ENCODE data around the gene VBP1. TPM values are rescaled to one million over a fixed set of nuclear protein-coding genes. Genes with fewer than 3 reads are reported as not detected.
"Not testable (repeated sequence)": the region's sequence is repeated elsewhere in the genome, so short reads cannot be mapped to it uniquely, and the experiment has no call there.

VBP1 gene
- total RNA-seq, 6 experiments from 2014 or later: 14.5 to 18.9 (median 16.8) TPM

DNA sequence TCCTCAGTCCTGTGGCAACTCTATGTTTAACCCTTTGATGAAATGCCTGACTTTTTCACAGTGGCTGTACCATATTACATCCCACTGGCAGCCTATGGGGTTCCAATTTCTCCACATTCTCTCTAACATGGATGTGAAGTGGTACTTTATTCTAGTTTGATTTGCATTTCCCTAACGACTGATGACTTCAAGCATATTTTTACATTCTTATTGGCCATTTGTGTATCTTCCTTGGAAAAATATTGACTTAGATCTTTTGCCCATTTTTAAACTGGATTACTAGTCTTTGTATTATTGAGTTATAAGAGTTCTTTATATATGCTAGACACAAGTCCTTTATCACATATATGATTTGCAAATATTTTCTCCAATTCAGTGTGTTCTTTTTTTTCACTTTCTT is 50.2 kb downstream of the VBP1 start:
- H3K4me3 ChIP-seq: no peak overlapping the region
- WGBS (ENCODE audit: insufficient coverage, low coverage, low lambda C conversion rate, missing lambda C conversion rate): 40% methylated on average over 1 of the region's 1 CpG

GRCh38 chrX:155267995-155268394 is 51.7 kb downstream of the VBP1 start:
- ATAC-seq; H3K4me3 ChIP-seq; H3K9me3 ChIP-seq; H3K4me1 ChIP-seq; H3K27ac ChIP-seq; intact Hi-C loops (cut with DNase I); DNase-seq; H3K36me3 ChIP-seq; H3K27me3 ChIP-seq: not testable (repeated sequence)
- no CpG with 5 or more reads among the region's 1 CpG for WGBS (ENCODE audit: insufficient coverage, low coverage, low lambda C conversion rate, missing lambda C conversion rate)

More for the DNA sequence above, 50.2 kb downstream of the VBP1 start:
- no peak for TF ChIP-seq POLR2A (IDR thresholded peaks at IDR 0.05)
- TF ChIP-seq, protein P1, sequence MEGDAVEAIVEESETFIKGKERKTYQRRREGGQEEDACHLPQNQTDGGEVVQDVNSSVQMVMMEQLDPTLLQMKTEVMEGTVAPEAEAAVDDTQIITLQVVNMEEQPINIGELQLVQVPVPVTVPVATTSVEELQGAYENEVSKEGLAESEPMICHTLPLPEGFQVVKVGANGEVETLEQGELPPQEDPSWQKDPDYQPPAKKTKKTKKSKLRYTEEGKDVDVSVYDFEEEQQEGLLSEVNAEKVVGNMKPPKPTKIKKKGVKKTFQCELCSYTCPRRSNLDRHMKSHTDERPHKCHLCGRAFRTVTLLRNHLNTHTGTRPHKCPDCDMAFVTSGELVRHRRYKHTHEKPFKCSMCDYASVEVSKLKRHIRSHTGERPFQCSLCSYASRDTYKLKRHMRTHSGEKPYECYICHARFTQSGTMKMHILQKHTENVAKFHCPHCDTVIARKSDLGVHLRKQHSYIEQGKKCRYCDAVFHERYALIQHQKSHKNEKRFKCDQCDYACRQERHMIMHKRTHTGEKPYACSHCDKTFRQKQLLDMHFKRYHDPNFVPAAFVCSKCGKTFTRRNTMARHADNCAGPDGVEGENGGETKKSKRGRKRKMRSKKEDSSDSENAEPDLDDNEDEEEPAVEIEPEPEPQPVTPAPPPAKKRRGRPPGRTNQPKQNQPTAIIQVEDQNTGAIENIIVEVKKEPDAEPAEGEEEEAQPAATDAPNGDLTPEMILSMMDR (IDR thresholded peaks at IDR 0.05): no peak
- H3K27me3 ChIP-seq: no peaks in the 10 kb centered on the region
- intact Hi-C loops (cut with DNase I): no loop called here
- no peaks in the 10 kb centered on the region for H3K36me3 ChIP-seq
- no peak for DNase-seq
- H3K27ac ChIP-seq: no peak overlapping the region
- no peaks in the 10 kb centered on the region for H3K4me1 ChIP-seq
- ATAC-seq: no peak
- H3K9me3 ChIP-seq: no peaks in the 10 kb centered on the region

DNA sequence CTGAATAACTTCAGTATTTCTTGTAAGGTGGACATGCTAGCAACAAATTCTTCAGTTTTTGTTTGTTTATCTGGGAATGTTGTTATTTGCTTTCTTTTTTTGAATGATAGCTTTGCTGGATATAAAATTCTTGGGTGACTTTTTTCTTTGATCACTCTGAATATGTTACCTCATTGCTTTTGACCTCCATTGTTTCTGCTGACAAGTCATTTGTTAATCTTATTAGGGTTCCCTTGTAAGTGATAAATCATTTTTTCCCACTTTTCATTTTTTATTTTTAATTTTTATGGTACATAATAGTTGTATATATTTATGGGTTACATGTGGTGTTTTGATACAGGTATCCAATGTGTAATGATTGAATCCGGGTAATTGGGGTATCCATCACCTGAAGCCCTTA is 54.7 kb downstream of the VBP1 start:
- 59% methylated on average over 1 of the region's 1 CpG for WGBS (ENCODE audit: insufficient coverage, low coverage, low lambda C conversion rate, missing lambda C conversion rate)
- no peak for DNase-seq
- intact Hi-C loops (cut with DNase I): no loop called here
- Histone ChIP-seq H3K27me3 (no peaks in the 10 kb centered on the region), H3K27ac (no peak overlapping the region), H3K4me1 (no peaks in the 10 kb centered on the region), H3K36me3 (no peaks in the 10 kb centered on the region), H3K9me3 (no peaks in the 10 kb centered on the region), H3K4me3 (no peak overlapping the region)
- TF ChIP-seq, protein P1 (IDR thresholded peaks at IDR 0.05): no peak
- no peak for TF ChIP-seq POLR2A (IDR thresholded peaks at IDR 0.05)
- ATAC-seq: no peak

- intact Hi-C loops (cut with DNase I): no loop called here
- Histone ChIP-seq H3K9me3 (no peaks in the 10 kb centered on the region), H3K4me1 (no peaks in the 10 kb centered on the region), H3K4me3 (no peak overlapping the region), H3K27ac (no peak overlapping the region), H3K27me3 (no peaks in the 10 kb centered on the region), H3K36me3 (no peaks in the 10 kb centered on the region)
- TF ChIP-seq POLR2A (IDR thresholded peaks at IDR 0.05): no peak
- TF ChIP-seq, protein P1 (IDR thresholded peaks at IDR 0.05): no peak
- ATAC-seq (no peak), DNase-seq (no peak)
- 63% methylated on average over 1 of the region's 1 CpG for WGBS (ENCODE audit: insufficient coverage, low coverage, low lambda C conversion rate, missing lambda C conversion rate)
Observed at GRCh38 chrX:155279873-155280272, 63.6 kb downstream of the VBP1 start.

Other genes with a start within 250 kb of the VBP1 start
- gene F8, start 193.7 kb upstream of the VBP1 start, total RNA-seq: 10 to 100 TPM; 19.4 to 36.2 (median 26.3) TPM
- 10 to 100 TPM; 24.2 to 70.5 (median 39.7) TPM for gene FUNDC2, start 189.6 kb upstream of the VBP1 start, total RNA-seq
- gene CMC4, start 145.3 kb upstream of the VBP1 start, total RNA-seq: 10 to 100 TPM in 2 of 6 experiments, 1 to 10 TPM in 4; 3.9 to 12.2 (median 7.6) TPM
- 10 to 100 TPM in 4 of 6 experiments, 1 to 10 TPM in 1, under 1 TPM in 1; 0.98 to 26.8 (median 16.6) TPM for gene MTCP1, start 145.3 kb upstream of the VBP1 start, total RNA-seq
- 10 to 100 TPM; 10.1 to 13.4 (median 10.5) TPM for gene BRCC3, start 145.0 kb upstream of the VBP1 start, total RNA-seq
- under 1 TPM in 4 of 6 experiments, not detected in 2; 0.05 to 0.11 (median 0.06) TPM for gene RAB39B, start 48.0 kb downstream of the VBP1 start, total RNA-seq
- 10 to 100 TPM in 1 of 6 experiments, 1 to 10 TPM in 5; 1.5 to 11.0 (median 3.9) TPM for gene CLIC2, start 118.2 kb downstream of the VBP1 start, total RNA-seq
- not detected for gene F8A2, start 165.6 kb downstream of the VBP1 start, total RNA-seq
- 10 to 100 TPM in 3 of 6 experiments, 1 to 10 TPM in 2, not detected in 1; 6.4 to 25.5 (median 14.1) TPM for gene F8A3, start 242.2 kb downstream of the VBP1 start, total RNA-seq

Measured in right lobe of liver (tissue), 6 donors.